ENCODE results near the gene CCNK.

CCNK gene

GRCh38 chr14:99535908-99536778, 54.9 kb downstream of the CCNK start:
- DNase-seq: no peak
- TF ChIP-seq GATA1 (IDR thresholded peaks at IDR 0.05; ENCODE audit: low read depth, low read length): no peak
- TF ChIP-seq POLR2A (IDR thresholded peaks at IDR 0.05; ENCODE audit: low read length): no peak

GRCh38 chr14:99537399-99537798, 56.2 kb downstream of the CCNK start:
- TF ChIP-seq GATA1 (IDR thresholded peaks at IDR 0.05; ENCODE audit: low read depth, low read length) (no peak), POLR2A (IDR thresholded peaks at IDR 0.05; ENCODE audit: low read length) (no peak)
- DNase-seq: no peak

GRCh38 chr14:99538275-99538674, 57.1 kb downstream of the CCNK start:
- TF ChIP-seq GATA1 (IDR thresholded peaks at IDR 0.05; ENCODE audit: low read depth, low read length): no peak
- TF ChIP-seq POLR2A (IDR thresholded peaks at IDR 0.05; ENCODE audit: low read length): no peak
- no peak for DNase-seq

- DNase-seq: no peak
- TF ChIP-seq POLR2A (IDR thresholded peaks at IDR 0.05; ENCODE audit: low read length) (no peak), GATA1 (IDR thresholded peaks at IDR 0.05; ENCODE audit: low read depth, low read length) (no peak)
These were observed 57.5 kb downstream of the CCNK start for GRCh38 chr14:99538733-99539132.

GRCh38 chr14:99539491-99539890, 58.3 kb downstream of the CCNK start:
- no peak for DNase-seq
- TF ChIP-seq POLR2A (IDR thresholded peaks at IDR 0.05; ENCODE audit: low read length) (no peak), GATA1 (IDR thresholded peaks at IDR 0.05; ENCODE audit: low read depth, low read length) (no peak)

- no peak for DNase-seq
- TF ChIP-seq POLR2A (IDR thresholded peaks at IDR 0.05; ENCODE audit: low read length): no peak
- no peak for TF ChIP-seq GATA1 (IDR thresholded peaks at IDR 0.05; ENCODE audit: low read depth, low read length)
These were observed 59.2 kb downstream of the CCNK start for GRCh38 chr14:99540196-99541032.

- TF ChIP-seq POLR2A (IDR thresholded peaks at IDR 0.05; ENCODE audit: low read length) (no peak), GATA1 (IDR thresholded peaks at IDR 0.05; ENCODE audit: low read depth, low read length) (no peak)
- DNase-seq: no peak
These were observed 60.0 kb downstream of the CCNK start for GRCh38 chr14:99541211-99541610.

GRCh38 chr14:99541677-99542470, 60.7 kb downstream of the CCNK start:
- no peak for DNase-seq
- TF ChIP-seq GATA1 (IDR thresholded peaks at IDR 0.05; ENCODE audit: low read depth, low read length) (no peak), POLR2A (IDR thresholded peaks at IDR 0.05; ENCODE audit: low read length) (no peak)

GRCh38 chr14:99542566-99542965, 61.4 kb downstream of the CCNK start:
- DNase-seq: no peak
- no peak for TF ChIP-seq GATA1 (IDR thresholded peaks at IDR 0.05; ENCODE audit: low read depth, low read length)
- TF ChIP-seq POLR2A (IDR thresholded peaks at IDR 0.05; ENCODE audit: low read length): no peak

GRCh38 chr14:99543370-99543769, 62.2 kb downstream of the CCNK start:
- no peak for TF ChIP-seq GATA1 (IDR thresholded peaks at IDR 0.05; ENCODE audit: low read depth, low read length)
- no peak for TF ChIP-seq POLR2A (IDR thresholded peaks at IDR 0.05; ENCODE audit: low read length)
- DNase-seq: no peak

GRCh38 chr14:99543985-99544384, 62.8 kb downstream of the CCNK start:
- TF ChIP-seq POLR2A (IDR thresholded peaks at IDR 0.05; ENCODE audit: low read length) (no peak), GATA1 (IDR thresholded peaks at IDR 0.05; ENCODE audit: low read depth, low read length) (no peak)

GRCh38 chr14:99544991-99545390, 63.8 kb downstream of the CCNK start:
- DNase-seq: no peak
- TF ChIP-seq GATA1 (IDR thresholded peaks at IDR 0.05; ENCODE audit: low read depth, low read length) (no peak), POLR2A (IDR thresholded peaks at IDR 0.05; ENCODE audit: low read length) (no peak)

More at GRCh38 chr14:99543985-99544384, 62.8 kb downstream of the CCNK start:
- no peak for DNase-seq

GRCh38 chr14:99545586-99545985, 64.4 kb downstream of the CCNK start:
- TF ChIP-seq GATA1 (IDR thresholded peaks at IDR 0.05; ENCODE audit: low read depth, low read length): no peak
- no peak for TF ChIP-seq POLR2A (IDR thresholded peaks at IDR 0.05; ENCODE audit: low read length)

More at GRCh38 chr14:99545586-99545985, 64.4 kb downstream of the CCNK start:
- DNase-seq: no peak
